Measurements from ENCODE around the gene ADRM1. TPM values are rescaled to one million over a fixed set of nuclear protein-coding genes. Genes with fewer than 3 reads are reported as not detected.

Gene ADRM1
- total RNA-seq (2014; rRNA removed; shearing (Covaris generic)), result 276 and 286 TPM in 2 replicates

GRCh38 chr20:62302341-62303061, at the start of gene ADRM1:
TSS of gene ADRM1 (plus strand) at chr20:62302997. CDS start at chr20:62303569, 572 bp downstream.

Other genes with a start within 250 kb of the ADRM1 start
- gene TAF4, start 237.1 kb upstream of the ADRM1 start, total RNA-seq (2014; rRNA removed; shearing (Covaris generic)), result 6.8 and 7.1 TPM in 2 replicates
- gene LSM14B, start 180.5 kb upstream of the ADRM1 start, total RNA-seq (2014; rRNA removed; shearing (Covaris generic)), result 38.4 and 40.3 TPM in 2 replicates
- 611 and 634 TPM in 2 replicates for gene PSMA7, start 159.6 kb upstream of the ADRM1 start, total RNA-seq (2014; rRNA removed; shearing (Covaris generic))
- gene SS18L1, start 159.2 kb upstream of the ADRM1 start, total RNA-seq (2014; rRNA removed; shearing (Covaris generic)), result 14.5 and 23.7 TPM in 2 replicates
- gene MTG2, start 120.0 kb upstream of the ADRM1 start, total RNA-seq (2014; rRNA removed; shearing (Covaris generic)), result 30.0 and 42.6 TPM in 2 replicates
- not detected in 2 replicates for gene HRH3, start 82.7 kb upstream of the ADRM1 start, total RNA-seq (2014; rRNA removed; shearing (Covaris generic))
- gene OSBPL2, start 64.5 kb upstream of the ADRM1 start, total RNA-seq (2014; rRNA removed; shearing (Covaris generic)), result 15.9 and 18.7 TPM in 2 replicates
- gene LAMA5, start 64.3 kb downstream of the ADRM1 start, total RNA-seq (2014; rRNA removed; shearing (Covaris generic)), result 43.2 and 54.2 TPM in 2 replicates
- 2,047 and 2,469 TPM in 2 replicates for gene RPS21, start 84.1 kb downstream of the ADRM1 start, total RNA-seq (2014; rRNA removed; shearing (Covaris generic))
- gene CABLES2, start 104.3 kb downstream of the ADRM1 start, total RNA-seq (2014; rRNA removed; shearing (Covaris generic)), result 2.2 and 4.0 TPM in 2 replicates
- 0.03 TPM in 1 of 2 replicates, not detected in the other for gene RBBP8NL, start 124.5 kb downstream of the ADRM1 start, total RNA-seq (2014; rRNA removed; shearing (Covaris generic))
- not detected in 2 replicates for gene GATA5, start 173.0 kb downstream of the ADRM1 start, total RNA-seq (2014; rRNA removed; shearing (Covaris generic))

Data from A375 (cell line).